Measurements from ENCODE around the gene ASCL1. TPM values are rescaled to one million over a fixed set of nuclear protein-coding genes. Genes with fewer than 3 reads are reported as not detected.

The ASCL1 gene
- polyA plus RNA-seq, 2 of the 4 experiments (the other 2 are of a cell fraction), result 0.05 TPM; not detected in 1

DNA sequence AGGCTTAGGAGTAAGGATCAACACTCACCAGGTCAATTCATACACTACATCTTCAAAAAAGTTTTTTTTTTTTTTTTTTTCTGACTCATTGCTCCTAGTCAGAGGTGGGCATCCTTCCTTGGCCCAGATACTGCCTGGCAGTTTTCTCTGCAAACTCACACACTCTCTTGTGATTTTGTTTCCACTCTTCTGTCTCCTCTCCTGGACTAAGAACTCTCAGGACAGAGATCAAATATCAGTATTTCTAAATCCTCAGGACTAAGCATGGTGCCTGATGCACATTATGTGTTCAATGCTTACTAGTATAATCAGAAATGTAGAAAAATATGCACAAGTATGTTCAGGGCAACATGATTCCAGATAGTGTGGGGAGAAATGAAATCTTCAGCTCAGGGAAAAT is 30.3 kb upstream of the ASCL1 start:
- Histone ChIP-seq H3K4me2 (no peak overlapping the region), H3K4me3 (no peak overlapping the region), H3K9me3 (no peaks in the 10 kb centered on the region), H3K27ac (no peak overlapping the region), H3K4me1 (no peaks in the 10 kb centered on the region)
- TF ChIP-seq NPAS2 (CRISPR knock-in tag; IDR thresholded peaks at IDR 0.05; ENCODE audit: borderline replicate concordance), result no peak
- no peak for TF ChIP-seq RAD21 (conservative IDR thresholded peaks at IDR 0.05 in 1 of 2, IDR thresholded peaks at IDR 0.05 in 1 of 2)
- no peak for TF ChIP-seq SREBF2 (IDR thresholded peaks at IDR 0.05)
- no peak for TF ChIP-seq CBX8 (IDR thresholded peaks at IDR 0.05)
- no peak for TF ChIP-seq MAFK (IDR thresholded peaks at IDR 0.05; ENCODE audit: partially characterized antibody)
- TF ChIP-seq, protein P1, sequence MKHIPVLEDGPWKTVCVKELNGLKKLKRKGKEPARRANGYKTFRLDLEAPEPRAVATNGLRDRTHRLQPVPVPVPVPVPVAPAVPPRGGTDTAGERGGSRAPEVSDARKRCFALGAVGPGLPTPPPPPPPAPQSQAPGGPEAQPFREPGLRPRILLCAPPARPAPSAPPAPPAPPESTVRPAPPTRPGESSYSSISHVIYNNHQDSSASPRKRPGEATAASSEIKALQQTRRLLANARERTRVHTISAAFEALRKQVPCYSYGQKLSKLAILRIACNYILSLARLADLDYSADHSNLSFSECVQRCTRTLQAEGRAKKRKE (CRISPR knock-in tag; IDR thresholded peaks at IDR 0.05; ENCODE audit: low read depth), result no peak
- no peak for TF ChIP-seq CBX2 (IDR thresholded peaks at IDR 0.05; ENCODE audit: borderline replicate concordance, low read depth)
- no peak for TF ChIP-seq KDM1A (IDR thresholded peaks at IDR 0.05; ENCODE audit: low read depth)
- POLR2A ChIA-PET, result no interaction called here
- CTCF ChIA-PET, result interaction anchor here (0.6 to 0.7 kb wide), 2 partner anchors 43 to 162 kb away, joined by 3 to 4 read pairs; no protein-coding TSS in a partner anchor
- ATAC-seq (no peak), FAIRE-seq (no peak), DNase-seq (ENCODE audit: low read depth in 1 of 2, low spot score in 1 of 2) (no peak)

DNA sequence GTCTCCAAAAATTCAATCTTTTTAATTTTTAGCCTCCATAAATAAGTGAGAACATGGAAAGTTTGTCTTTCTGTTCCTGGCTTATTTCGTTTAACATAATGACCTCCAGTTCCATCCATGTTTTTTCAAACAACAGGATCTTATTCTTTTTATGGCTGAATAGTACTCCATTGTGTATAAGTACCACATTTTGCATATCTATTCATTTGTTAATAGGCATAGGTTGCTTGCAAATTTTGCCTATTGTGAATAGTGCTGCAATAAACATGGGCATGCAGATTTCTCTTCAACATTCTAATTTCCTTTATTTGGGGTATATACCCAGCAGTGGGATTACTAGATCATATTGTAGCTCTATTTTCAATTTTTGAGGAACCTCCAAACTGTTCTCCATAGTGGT is 24.3 kb upstream of the ASCL1 start:
- no peak for TF ChIP-seq FOSB (CRISPR knock-in tag; IDR thresholded peaks at IDR 0.05)
- TF ChIP-seq ESRRA (IDR thresholded peaks at IDR 0.05; ENCODE audit: borderline replicate concordance, low read length), result no peak
- TF ChIP-seq ZNF302 (CRISPR knock-in tag; IDR thresholded peaks at IDR 0.05), result no peak
- TF ChIP-seq NR3C1 (IDR thresholded peaks at IDR 0.05), result no peak
- TF ChIP-seq FOSL2 (IDR thresholded peaks at IDR 0.05), result no peak
- TF ChIP-seq FOSL2 (CRISPR knock-in tag; IDR thresholded peaks at IDR 0.05), result no peak
- no peak for TF ChIP-seq GATA3 (IDR thresholded peaks at IDR 0.05; ENCODE audit: borderline replicate concordance)
- no peak for TF ChIP-seq HDAC2 (IDR thresholded peaks at IDR 0.05)
- TF ChIP-seq, protein P2, sequence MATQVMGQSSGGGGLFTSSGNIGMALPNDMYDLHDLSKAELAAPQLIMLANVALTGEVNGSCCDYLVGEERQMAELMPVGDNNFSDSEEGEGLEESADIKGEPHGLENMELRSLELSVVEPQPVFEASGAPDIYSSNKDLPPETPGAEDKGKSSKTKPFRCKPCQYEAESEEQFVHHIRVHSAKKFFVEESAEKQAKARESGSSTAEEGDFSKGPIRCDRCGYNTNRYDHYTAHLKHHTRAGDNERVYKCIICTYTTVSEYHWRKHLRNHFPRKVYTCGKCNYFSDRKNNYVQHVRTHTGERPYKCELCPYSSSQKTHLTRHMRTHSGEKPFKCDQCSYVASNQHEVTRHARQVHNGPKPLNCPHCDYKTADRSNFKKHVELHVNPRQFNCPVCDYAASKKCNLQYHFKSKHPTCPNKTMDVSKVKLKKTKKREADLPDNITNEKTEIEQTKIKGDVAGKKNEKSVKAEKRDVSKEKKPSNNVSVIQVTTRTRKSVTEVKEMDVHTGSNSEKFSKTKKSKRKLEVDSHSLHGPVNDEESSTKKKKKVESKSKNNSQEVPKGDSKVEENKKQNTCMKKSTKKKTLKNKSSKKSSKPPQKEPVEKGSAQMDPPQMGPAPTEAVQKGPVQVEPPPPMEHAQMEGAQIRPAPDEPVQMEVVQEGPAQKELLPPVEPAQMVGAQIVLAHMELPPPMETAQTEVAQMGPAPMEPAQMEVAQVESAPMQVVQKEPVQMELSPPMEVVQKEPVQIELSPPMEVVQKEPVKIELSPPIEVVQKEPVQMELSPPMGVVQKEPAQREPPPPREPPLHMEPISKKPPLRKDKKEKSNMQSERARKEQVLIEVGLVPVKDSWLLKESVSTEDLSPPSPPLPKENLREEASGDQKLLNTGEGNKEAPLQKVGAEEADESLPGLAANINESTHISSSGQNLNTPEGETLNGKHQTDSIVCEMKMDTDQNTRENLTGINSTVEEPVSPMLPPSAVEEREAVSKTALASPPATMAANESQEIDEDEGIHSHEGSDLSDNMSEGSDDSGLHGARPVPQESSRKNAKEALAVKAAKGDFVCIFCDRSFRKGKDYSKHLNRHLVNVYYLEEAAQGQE (IDR thresholded peaks at IDR 0.05), result no peak
- no peak for TF ChIP-seq TFCP2L1 (CRISPR knock-in tag; IDR thresholded peaks at IDR 0.05)
- no peak for TF ChIP-seq CBX2 (IDR thresholded peaks at IDR 0.05; ENCODE audit: borderline replicate concordance, low read depth)
- TF ChIP-seq RARB (CRISPR knock-in tag; IDR thresholded peaks at IDR 0.05), result no peak
- no peak for TF ChIP-seq EHF (CRISPR knock-in tag; IDR thresholded peaks at IDR 0.05)
- Histone ChIP-seq H3K27ac (no peak overlapping the region), H3K4me3 (no peak overlapping the region), H3K4me1 (no peaks in the 10 kb centered on the region), H3K9me3 (no peaks in the 10 kb centered on the region), H3K4me2 (no peak overlapping the region)
- no peak for FAIRE-seq
- POLR2A ChIA-PET, result no interaction called here
- ATAC-seq, result no peak
- WGBS (ENCODE audit: missing lambda C conversion rate), result 0% methylated on average over 1 of the region's 1 CpG
- no peak for DNase-seq (ENCODE audit: low read depth in 1 of 2, low spot score in 1 of 2)
- CTCF ChIA-PET, result no interaction called here

DNA sequence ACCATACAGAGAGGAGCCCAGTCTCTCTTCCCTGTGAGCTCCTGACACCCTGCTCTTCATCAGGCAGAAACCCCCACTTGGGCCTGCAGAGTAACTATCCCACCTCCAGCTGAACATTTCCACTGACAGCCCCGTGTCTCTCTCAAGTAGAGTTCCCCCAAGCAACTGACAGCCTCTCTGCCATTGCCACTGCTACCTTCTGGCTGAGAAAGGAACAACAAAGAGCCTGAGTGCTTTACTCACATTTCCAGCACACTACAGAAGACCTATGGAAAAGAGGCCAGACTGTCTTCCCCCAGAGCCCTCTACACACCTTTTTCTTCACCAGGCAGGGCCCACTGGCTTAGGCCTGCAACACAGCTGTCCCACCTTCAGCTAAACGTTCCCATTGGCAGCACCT is 18.4 kb upstream of the ASCL1 start:
- ATAC-seq (no peak), DNase-seq (ENCODE audit: low read depth in 1 of 2, low spot score in 1 of 2) (no peak), FAIRE-seq (no peak)
- Histone ChIP-seq H3K27ac (no peak overlapping the region), H3K4me1 (no peaks in the 10 kb centered on the region), H3K4me3 (no peak overlapping the region), H3K9me3 (no peaks in the 10 kb centered on the region), H3K4me2 (no peak overlapping the region)
- ChIA-PET POLR2A (no interaction called here), CTCF (interaction anchor here (1.3 to 3.1 kb wide), 4 partner anchors 9 to 609 kb away, joined by 3 to 20 read pairs (median 6); no protein-coding TSS in a partner anchor)
- 15% methylated on average over 2 of the region's 2 CpGs for WGBS (ENCODE audit: missing lambda C conversion rate)
- TF ChIP-seq, protein P3, sequence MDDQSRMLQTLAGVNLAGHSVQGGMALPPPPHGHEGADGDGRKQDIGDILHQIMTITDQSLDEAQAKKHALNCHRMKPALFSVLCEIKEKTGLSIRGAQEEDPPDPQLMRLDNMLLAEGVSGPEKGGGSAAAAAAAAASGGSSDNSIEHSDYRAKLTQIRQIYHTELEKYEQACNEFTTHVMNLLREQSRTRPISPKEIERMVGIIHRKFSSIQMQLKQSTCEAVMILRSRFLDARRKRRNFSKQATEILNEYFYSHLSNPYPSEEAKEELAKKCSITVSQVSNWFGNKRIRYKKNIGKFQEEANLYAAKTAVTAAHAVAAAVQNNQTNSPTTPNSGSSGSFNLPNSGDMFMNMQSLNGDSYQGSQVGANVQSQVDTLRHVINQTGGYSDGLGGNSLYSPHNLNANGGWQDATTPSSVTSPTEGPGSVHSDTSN (IDR thresholded peaks at IDR 0.05), result no peak
- TF ChIP-seq FOXS1 (CRISPR knock-in tag; IDR thresholded peaks at IDR 0.05) (no peak), CHD2 (IDR thresholded peaks at IDR 0.05; ENCODE audit: low read length, partially characterized antibody) (no peak), MYC (IDR thresholded peaks at IDR 0.05; ENCODE audit: borderline replicate concordance, low read length) (no peak), RNF2 (IDR thresholded peaks at IDR 0.05; ENCODE audit: borderline replicate concordance, low read depth) (no peak), HOXB5 (CRISPR knock-in tag; IDR thresholded peaks at IDR 0.05) (no peak), RAD21 (conservative IDR thresholded peaks at IDR 0.05 in 1 of 2, IDR thresholded peaks at IDR 0.05 in 1 of 2) (no peak)
- TF ChIP-seq, protein P2 (IDR thresholded peaks at IDR 0.05), result no peak
